HEK293 (cell line): ENCODE results near the gene MYH14.

Source experiments
- IKZF3 ChIP-seq: fragments of 450-650 bp; IDR thresholded peaks from 2 replicates; pipeline ENCODE4 v1.5.0; 2018; ENCODE audit warnings: missing biosample characterization, mild to moderate bottlenecking, missing genetic modification characterization, moderate library complexity
- KLF17 ChIP-seq: fragments of 450-650 bp; formaldehyde crosslinking; IDR thresholded peaks from 2 replicates; pipeline ENCODE4 v1.5.1; 2016; ENCODE audit warnings: missing biosample characterization, missing genetic modification characterization
- KLF8 ChIP-seq: fragments of 450-650 bp; formaldehyde crosslinking; IDR thresholded peaks from 2 replicates; pipeline ENCODE4 v1.5.1; 2016; ENCODE audit warnings: missing biosample characterization, missing genetic modification characterization
- PRDM4 ChIP-seq: fragments of 450-650 bp; formaldehyde crosslinking; IDR thresholded peaks from 2 replicates; pipeline ENCODE4 v1.5.1; 2017; ENCODE audit warnings: missing biosample characterization, missing genetic modification characterization
- SCRT2 ChIP-seq: fragments of 450-650 bp; formaldehyde crosslinking; IDR thresholded peaks from 2 replicates; pipeline ENCODE4 v1.5.1; 2016; ENCODE audit warnings: missing biosample characterization, missing genetic modification characterization
- ZNF292 ChIP-seq: fragments of 450-650 bp; formaldehyde crosslinking; IDR thresholded peaks from 2 replicates; pipeline ENCODE4 v1.5.1; 2016; ENCODE audit warnings: low read depth, missing biosample characterization, missing genetic modification characterization, borderline replicate concordance
- ZNF433 ChIP-seq: fragments of 450-650 bp; formaldehyde crosslinking; IDR thresholded peaks from 2 replicates; pipeline ENCODE4 v1.5.1; 2016; ENCODE audit warnings: missing biosample characterization, missing genetic modification characterization, low read depth
- TF ChIP-seq, protein P1 (sequence below): fragments of 450-650 bp; formaldehyde crosslinking; IDR thresholded peaks from 2 replicates; pipeline ENCODE4 v1.5.1; 2016; ENCODE audit warnings: missing biosample characterization, missing genetic modification characterization

- TF ChIP-seq PRDM4 (tag by site-specific recombination) = no peak
- no peak for TF ChIP-seq SCRT2 (tag by site-specific recombination)
- no peak for TF ChIP-seq ZNF292 (tag by site-specific recombination)
- TF ChIP-seq, protein P1, sequence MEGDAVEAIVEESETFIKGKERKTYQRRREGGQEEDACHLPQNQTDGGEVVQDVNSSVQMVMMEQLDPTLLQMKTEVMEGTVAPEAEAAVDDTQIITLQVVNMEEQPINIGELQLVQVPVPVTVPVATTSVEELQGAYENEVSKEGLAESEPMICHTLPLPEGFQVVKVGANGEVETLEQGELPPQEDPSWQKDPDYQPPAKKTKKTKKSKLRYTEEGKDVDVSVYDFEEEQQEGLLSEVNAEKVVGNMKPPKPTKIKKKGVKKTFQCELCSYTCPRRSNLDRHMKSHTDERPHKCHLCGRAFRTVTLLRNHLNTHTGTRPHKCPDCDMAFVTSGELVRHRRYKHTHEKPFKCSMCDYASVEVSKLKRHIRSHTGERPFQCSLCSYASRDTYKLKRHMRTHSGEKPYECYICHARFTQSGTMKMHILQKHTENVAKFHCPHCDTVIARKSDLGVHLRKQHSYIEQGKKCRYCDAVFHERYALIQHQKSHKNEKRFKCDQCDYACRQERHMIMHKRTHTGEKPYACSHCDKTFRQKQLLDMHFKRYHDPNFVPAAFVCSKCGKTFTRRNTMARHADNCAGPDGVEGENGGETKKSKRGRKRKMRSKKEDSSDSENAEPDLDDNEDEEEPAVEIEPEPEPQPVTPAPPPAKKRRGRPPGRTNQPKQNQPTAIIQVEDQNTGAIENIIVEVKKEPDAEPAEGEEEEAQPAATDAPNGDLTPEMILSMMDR = no peak
- TF ChIP-seq KLF17 (tag by site-specific recombination) = no peak
- no peak for TF ChIP-seq ZNF433 (tag by site-specific recombination)
- TF ChIP-seq KLF8 (tag by site-specific recombination) = no peak
- TF ChIP-seq IKZF3 (tag by site-specific recombination) = no peak
These were observed 83.0 kb downstream of the MYH14 start for GRCh38 chr19:50286443-50286842.
